NCI-H128 (cell line): ENCODE data around the gene DUSP15.
"Not testable (repeated sequence)": the region's sequence is repeated elsewhere in the genome, so short reads cannot be mapped to it uniquely, and the experiment has no call there.

Source experiments
- DNase-seq: peaks from one replicate; lab custom pipeline; 2025; ENCODE audit not compliant: unreplicated experiment; lab: John Stamatoyannopoulos, UW

DUSP15 gene, protein sequence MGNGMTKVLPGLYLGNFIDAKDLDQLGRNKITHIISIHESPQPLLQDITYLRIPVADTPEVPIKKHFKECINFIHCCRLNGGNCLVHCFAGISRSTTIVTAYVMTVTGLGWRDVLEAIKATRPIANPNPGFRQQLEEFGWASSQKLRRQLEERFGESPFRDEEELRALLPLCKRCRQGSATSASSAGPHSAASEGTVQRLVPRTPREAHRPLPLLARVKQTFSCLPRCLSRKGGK

DNA sequence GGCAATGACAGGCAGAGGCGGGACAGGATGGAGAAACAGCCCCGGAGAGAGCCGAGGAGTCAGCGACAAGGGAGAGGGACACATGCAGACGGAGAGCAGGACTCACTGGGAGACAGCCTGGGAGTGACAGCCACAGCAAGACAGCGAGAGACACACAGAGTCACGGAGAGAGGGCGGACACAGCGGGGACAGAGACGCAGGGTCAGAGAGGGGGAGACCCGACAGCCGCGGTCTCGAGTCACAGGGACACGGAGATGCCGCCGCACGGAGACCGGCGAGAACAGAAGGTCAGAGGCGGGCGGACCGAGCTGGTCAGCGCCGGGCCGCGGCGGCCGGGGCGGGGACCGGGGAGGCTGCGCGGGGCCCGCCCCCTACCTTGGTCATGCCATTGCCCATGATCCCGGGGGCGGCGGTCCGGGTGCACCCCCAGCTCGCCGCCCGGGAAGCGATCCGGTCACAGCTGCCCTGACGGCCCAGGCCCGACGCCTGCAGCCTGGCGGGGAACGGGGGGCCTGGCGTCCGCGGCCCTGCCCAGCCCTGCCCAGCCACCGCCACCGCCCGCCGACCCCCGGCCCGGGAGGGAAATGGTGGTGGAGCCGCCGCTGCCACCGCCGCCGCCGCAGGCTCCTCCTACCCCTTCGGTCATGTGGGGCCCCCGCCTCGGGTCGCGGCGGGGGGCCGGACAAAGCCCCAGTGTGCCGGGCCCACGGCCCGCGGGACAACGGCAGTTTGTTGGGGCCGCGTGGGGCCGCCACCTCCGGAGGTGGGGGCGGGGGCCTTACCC is at the start of gene DUSP15, which contains the start of gene TTLL9:
Gene DUSP15 (minus strand): TSS at position 586 of the 784 bp plus-strand sequence. CDS start 190 bp downstream, at position 396.
Gene TTLL9 (plus strand): TSS at position 693 of the 784 bp plus-strand sequence. CDS start 493 bp downstream, outside the sequence.
- no peak for DNase-seq

DNA sequence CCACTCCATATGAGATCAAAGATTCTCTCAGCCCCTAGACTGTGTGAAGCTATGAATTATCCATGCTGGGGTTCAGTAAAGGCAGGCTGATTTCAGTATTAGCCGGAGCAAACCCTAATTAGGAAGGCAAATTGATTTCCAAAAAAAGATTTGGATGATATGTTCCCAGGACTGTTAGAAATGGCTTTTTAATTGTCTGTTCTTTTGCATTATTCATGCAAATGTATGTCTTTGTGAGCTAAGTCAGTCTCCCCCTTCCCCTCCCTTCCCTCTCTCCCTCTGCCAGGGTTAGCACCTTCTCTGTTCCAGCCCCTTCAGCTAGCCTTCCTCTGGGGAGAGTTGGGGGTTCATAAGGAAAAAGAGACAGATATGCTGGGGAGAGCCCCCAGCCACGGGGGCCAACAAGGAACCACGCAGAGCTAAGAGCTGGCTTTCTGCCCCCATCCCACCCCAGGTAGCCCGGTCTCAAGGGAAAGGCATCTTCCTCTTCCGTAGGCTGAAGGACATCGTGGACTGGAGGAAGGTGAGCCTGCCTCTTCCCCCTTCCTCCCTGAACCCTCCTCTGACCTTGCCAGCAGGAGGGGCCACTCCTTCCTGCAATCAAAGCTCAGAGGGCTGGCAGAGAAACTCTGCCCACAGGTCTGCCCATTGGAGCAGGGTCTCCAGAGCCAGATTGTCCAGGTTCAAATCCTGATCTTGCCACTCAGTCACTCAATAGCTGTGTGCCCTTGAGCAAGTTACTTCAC is 49.3 kb upstream of the DUSP15 start:
- DNase-seq: no peak

DNA sequence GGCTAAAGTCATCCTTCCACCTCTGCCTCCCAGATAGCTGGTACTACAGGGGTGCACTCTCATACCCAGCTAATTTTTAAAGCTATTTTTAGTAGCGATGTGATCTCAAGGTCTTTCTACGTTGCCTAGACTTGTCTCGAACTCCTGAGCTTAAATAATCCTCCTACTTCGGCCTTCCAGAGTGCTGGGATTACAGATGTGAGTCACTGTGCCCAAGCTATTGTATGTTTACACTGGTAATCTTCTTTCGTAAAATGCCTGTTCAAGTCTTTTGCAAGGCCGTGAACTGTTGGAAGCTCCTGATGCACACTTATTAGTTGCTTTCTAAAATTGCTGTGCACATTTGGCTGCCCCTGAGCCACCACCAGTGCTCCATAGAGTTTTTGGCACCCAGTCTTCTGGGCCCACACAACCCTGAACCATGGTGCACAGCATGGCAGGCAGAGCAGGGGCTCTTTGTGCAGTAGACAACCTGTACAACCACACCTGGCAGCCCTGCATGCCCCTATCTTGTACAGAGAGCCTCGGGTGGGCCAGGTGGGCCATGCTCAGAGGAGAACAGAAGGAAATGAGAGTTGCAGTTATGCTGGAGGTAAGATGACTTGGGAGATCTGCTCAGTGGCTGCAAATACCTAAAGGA is 48.3 kb upstream of the DUSP15 start:
- no peak for DNase-seq

DNA sequence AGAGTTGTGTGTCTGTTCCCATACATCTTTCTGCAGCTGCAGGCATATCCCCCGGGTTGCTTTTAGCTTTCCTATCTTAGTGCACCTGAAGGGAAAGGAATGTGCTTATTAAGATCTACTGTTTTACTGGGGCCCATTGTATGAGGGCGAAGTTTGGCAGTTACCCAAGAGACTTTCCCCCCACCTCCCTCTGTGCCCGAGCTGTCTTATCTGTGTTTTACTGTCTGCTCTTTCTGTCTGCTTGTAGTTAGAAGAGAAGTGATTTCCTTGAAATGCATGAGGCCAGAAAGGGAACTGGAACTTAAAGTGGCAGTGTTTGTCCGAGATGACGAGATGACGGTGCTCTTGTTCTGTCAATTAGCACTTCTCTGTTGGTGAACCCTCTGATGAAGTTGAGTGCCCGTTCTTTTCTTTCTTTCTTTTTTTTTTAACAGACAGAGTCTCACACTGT is 47.7 kb upstream of the DUSP15 start:
- not testable (repeated sequence) for DNase-seq

DNA sequence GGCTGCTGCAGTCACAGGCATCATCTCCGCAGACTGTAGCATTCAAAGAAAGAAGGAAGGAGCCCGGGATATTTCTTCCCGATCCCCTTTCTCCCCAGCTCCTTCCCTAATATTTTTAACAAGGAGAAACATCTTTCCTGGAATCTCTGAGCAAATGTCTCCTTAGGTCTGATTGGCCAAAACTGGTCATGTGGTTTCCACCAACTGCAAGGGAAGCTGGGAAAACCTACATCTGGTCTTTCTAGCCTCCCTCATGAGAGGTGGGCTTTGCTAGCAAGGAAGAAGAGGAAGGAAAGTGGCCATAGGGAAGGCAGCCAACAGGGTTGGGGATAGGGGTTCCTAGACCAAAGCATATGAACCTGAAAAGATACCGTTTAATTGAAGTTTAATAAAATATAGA is 46.4 kb upstream of the DUSP15 start:
- DNase-seq: no peak

GRCh38 chr20:31915491-31916280 is 45.4 kb upstream of the DUSP15 start:
- DNase-seq: no peak

DNA sequence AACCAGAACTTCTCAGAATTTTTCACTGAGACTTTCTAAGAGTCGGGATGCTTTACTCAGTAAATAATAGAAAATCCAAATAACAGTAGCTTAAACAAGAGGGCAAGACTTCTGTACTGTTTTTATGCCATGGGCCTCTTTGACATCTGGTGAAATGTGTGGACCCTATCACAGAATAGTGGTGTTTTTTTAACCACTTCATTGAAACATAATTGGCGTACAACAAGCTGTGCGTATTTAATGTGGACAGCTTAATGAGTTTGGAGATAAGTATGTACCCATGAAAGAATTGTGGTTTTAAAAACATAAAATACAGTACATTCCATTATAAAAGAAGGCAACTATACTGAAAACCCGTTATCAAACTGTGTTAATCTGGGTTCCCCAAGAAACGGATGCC is 43.8 kb upstream of the DUSP15 start:
- no peak for DNase-seq

GRCh38 chr20:31913431-31914157 is 43.3 kb upstream of the DUSP15 start:
- DNase-seq: no peak

- DNase-seq: no peak
Observed at GRCh38 chr20:31910071-31910803, 39.9 kb upstream of the DUSP15 start.

GRCh38 chr20:31909253-31910070 is 39.1 kb upstream of the DUSP15 start:
- DNase-seq: no peak

GRCh38 chr20:31908424-31908823 is 38.1 kb upstream of the DUSP15 start:
- DNase-seq: no peak

DNA sequence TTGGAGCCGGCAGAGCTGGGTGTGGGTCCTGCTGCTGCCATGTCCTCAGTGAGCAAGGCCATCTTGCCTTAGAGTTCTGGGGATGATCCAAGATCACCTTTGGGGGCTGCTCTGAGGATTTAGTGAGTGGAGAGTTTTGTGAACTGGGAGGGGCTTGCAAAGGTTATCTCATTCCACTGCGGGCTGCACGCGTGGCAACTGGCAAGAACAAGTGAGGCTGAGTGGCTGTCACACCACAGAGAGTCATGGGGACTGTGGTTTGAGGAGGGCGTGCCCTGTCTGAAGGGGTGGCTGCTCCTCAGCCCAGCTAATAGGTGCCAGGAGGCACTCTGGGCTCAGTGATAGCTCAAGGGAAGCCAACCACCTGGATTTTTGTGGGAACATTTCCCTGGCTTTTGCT is 37.7 kb upstream of the DUSP15 start:
- DNase-seq: no peak

DNA sequence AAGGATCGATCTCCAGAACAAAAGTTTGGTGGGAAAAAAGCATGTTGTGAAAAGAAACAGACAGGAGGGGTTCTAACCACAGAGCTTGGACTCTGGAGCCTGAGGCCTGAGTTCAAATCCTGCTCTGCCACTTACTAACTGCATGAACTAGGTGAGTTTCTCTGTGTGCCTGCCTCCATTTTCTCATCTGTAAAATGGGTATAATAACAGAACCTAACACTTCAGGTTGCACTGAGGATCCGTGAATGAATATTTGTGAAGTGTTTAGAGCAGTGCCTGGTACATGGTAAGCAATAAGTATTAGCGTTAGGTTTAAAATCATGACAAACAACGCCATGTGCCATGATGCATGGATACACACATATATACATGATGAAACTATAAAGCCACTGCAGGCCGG is 36.7 kb upstream of the DUSP15 start:
- no peak for DNase-seq

GRCh38 chr20:31906001-31906400 is 35.7 kb upstream of the DUSP15 start:
- DNase-seq: no peak

DNA sequence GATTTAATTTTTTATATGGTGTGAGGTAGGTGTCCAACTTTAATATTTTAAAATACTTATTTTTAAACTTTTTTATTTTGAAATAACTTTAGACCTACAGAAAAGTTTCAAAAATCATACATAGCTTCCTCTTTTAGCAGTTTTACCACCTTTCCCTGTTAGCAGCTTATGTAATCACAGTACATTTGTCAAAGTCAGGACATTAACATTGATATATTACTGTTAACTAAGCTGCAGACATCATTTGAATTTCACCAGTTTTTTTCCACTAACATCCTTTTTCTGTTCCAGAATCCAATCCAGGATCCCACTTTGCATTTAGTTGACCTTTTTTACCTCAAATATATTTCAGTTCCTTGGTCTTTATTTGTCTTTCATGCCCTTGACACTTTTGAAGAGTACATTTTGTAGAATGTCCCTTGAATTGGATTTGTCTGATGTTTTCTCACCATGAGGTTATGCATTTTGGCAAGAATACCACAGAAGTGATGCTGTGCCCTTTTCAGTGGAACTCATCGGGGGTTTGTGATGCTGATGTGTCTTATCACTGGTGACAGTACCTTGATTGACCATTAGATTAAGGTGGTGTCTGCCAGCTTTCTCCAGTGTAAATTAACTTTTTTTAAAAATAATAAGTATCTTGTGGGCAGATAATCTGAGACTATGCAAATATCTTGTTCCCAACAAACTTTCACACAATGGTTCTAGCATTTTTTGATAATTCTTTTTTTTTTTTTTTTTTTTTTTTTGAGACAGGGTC is 33.5 kb upstream of the DUSP15 start:
- DNase-seq: no peak

GRCh38 chr20:31901615-31902014 is 31.3 kb upstream of the DUSP15 start:
- DNase-seq: no peak

DNA sequence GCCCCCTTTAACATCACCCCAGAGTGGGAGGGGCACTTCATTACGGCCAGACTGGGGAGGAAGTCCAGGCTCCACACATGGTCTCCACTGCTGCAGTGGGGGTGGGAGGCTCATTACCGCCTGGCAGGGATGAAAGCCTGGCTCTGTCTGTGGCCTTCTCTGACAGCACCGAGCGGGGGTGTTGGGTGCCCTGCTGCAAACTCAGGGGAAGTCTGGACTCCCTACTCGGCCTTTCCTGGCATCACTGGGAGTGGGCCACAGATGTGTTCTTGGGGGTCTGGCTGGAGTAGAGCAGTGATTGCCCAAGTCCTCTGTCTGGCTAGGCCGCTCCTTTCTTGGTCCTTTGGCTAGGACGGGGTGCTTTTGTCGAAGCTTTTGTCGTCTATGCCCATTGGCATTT is 27.2 kb upstream of the DUSP15 start:
- DNase-seq: no peak
